H1 (cell line): ENCODE results near the gene ZFTA. TPM values are rescaled to one million over a fixed set of nuclear protein-coding genes. Genes with fewer than 3 reads are reported as not detected.

Experiments
- CREB1 ChIP-seq: IDR thresholded peaks from 2 replicates; pipeline ENCODE4 v1.6.1; 2012; ENCODE audit warnings: inconsistent platforms
- CTBP2 ChIP-seq: IDR thresholded peaks from 2 replicates; pipeline ENCODE4 v1.7.0; 2011; ENCODE audit warnings: borderline replicate concordance, mild to moderate bottlenecking, moderate library complexity, mixed read lengths, low read length; ENCODE audit not compliant: insufficient read depth, insufficient read length
- EGR1 ChIP-seq: IDR thresholded peaks from 2 replicates; pipeline ENCODE4 v1.6.1; 2011; ENCODE audit warnings: low read depth, low read length, borderline replicate concordance
- EZH2 ChIP-seq: fragments of 200-600 bp; sonication (generic); IDR thresholded peaks from 2 replicates; pipeline ENCODE4 v1.7.1; 2012; ENCODE audit warnings: low read depth, mild to moderate bottlenecking, moderate library complexity, low read length, inconsistent platforms; ENCODE audit not compliant: severe bottlenecking
- FOSL1 ChIP-seq: IDR thresholded peaks from 2 replicates; pipeline ENCODE4 v1.6.1; 2011; ENCODE audit warnings: mild to moderate bottlenecking, low read depth, low read length, moderate library complexity; ENCODE audit not compliant: insufficient read depth
- JUN ChIP-seq: IDR thresholded peaks from 2 replicates; pipeline ENCODE4 v1.6.1; 2011; ENCODE audit warnings: low read depth, mild to moderate bottlenecking, improper control_type of control experiment, low read length
- KDM4A ChIP-seq: IDR thresholded peaks from one replicate; pipeline ENCODE4 v1.7.1; 2012; ENCODE audit warnings: low read depth, mild to moderate bottlenecking, moderate library complexity, low read length, inconsistent platforms; ENCODE audit not compliant: severe bottlenecking
- MAX ChIP-seq: IDR thresholded peaks from 2 replicates; pipeline ENCODE4 v1.6.1; 2012; ENCODE audit warnings: inconsistent platforms
- PHF8 ChIP-seq: fragments of 200-600 bp; sonication (generic); conservative IDR thresholded peaks from 2 replicates; pipeline ENCODE4 v1.7.1; 2012; ENCODE audit warnings: low read depth, mild to moderate bottlenecking, inconsistent platforms, low read length, moderate library complexity
- RXRA ChIP-seq: IDR thresholded peaks from 2 replicates; pipeline ENCODE4 v1.6.1; 2011; ENCODE audit warnings: low read depth, mild to moderate bottlenecking, low read length, moderate library complexity; ENCODE audit not compliant: insufficient read depth
- USF2 ChIP-seq: IDR thresholded peaks from 2 replicates; pipeline ENCODE4 v1.6.1; 2011; ENCODE audit warnings: low read length, improper control_type of control experiment
- polyA plus RNA-seq, 7 experiments: library from polyadenylated mRNA; depleted of rRNA in 3 of 7; stranded (reverse) in 5 of 7; unstranded in 2 of 7; fragments of >200 nt in 5 of 7; fragments of 200-250 nt in 2 of 7; gene quantifications; 1 replicate in 5 of 7; 2 replicates in 1 of 7; 4 replicates in 1 of 7; pipeline versions ENCODE4 v1.2.1 to v1.2.3, GENCODE V29; 2011 to 2013; ENCODE audit warnings: missing spikeins in 2 of 7, mixed read lengths in 2 of 7
- total RNA-seq: library from RNA; stranded (reverse); fragmentation: NEBNext Ultra II Directional; extraction: Animal tissue kit (Norgen Biotek cat#: 25700); gene quantifications from 2 replicates; pipeline ENCODE4 v1.2.1, GENCODE V29; 2021

ZFTA gene
- total and polyA plus RNA-seq, 2 of the 8 experiments (the other 6 are each of a cell fraction or from before 2014, with no cell fraction given) = 9.5 to 34.0 TPM

GRCh38 chr11:63761931-63762653, 6.5 kb downstream of the ZFTA start (continued):
- TF ChIP-seq USF2 (no peak), CTBP2 (peak; percentile 21), KDM4A (peak; percentile 19), EGR1 (peak; percentile 47; the same call in 1 of the 2 replicates), PHF8 (no peak), MAX (peak; percentile 56), EZH2 (no peak), RXRA (no peak), JUN (no peak), CREB1 (peak; percentile 11; the same call in 1 of the 2 replicates), FOSL1 (peak; percentile 93)
